GM12873 (cell line): Measurements from ENCODE around the gene SIK3.

Experiments used
- CTCF ChIP-seq: IDR thresholded peaks from 2 replicates; pipeline ENCODE4 v1.5.1; 2012; ENCODE audit warnings: low read depth, mild to moderate bottlenecking, moderate library complexity, low read length, control low read depth; ENCODE audit not compliant: insufficient read depth; ENCODE audit errors: missing control alignments

SIK3 gene

GRCh38 chr11:116842909-116843308 lies 255.3 kb downstream of the SIK3 start:
- no peak for TF ChIP-seq CTCF

GRCh38 chr11:116842117-116842516 lies 256.1 kb downstream of the SIK3 start:
- TF ChIP-seq CTCF, result no peak

GRCh38 chr11:116840746-116841296 lies 257.4 kb downstream of the SIK3 start:
- TF ChIP-seq CTCF, result no peak

GRCh38 chr11:116840224-116840745 lies 257.9 kb downstream of the SIK3 start:
- no peak for TF ChIP-seq CTCF

- TF ChIP-seq CTCF, result no peak
Observed at GRCh38 chr11:116838321-116839084, 259.7 kb downstream of the SIK3 start.

GRCh38 chr11:116837231-116838091 lies 260.8 kb downstream of the SIK3 start, which contains the start of gene APOA1:
APOA1 (minus strand) TSS chr11:116837622; CDS start chr11:116837387, 235 bp downstream.
- TF ChIP-seq CTCF, result no peak

- TF ChIP-seq CTCF, result no peak
Observed at GRCh38 chr11:116836632-116836991, 261.6 kb downstream of the SIK3 start.
